Body of pancreas (tissue), 4 donors: ENCODE measurements around the gene KLHDC9.

Source experiments
- CTCF ChIP-seq, 7 experiments: fragments of 450-650 bp in 4 of 7; fragments of 200-600 bp in 3 of 7; sonication (generic) in 3 of 7; IDR thresholded peaks; one replicate each; pipeline ENCODE4 v1.5.1; 2016 to 2019; ENCODE audit warnings: antibody characterized with exemption in 7 of 7
- POLR2A ChIP-seq, 3 donors: fragments of 450-650 bp; IDR thresholded peaks; one replicate each; pipeline ENCODE4 v1.6.1; 2016; ENCODE audit warnings: antibody characterized with exemption in 3 of 3, mild to moderate bottlenecking in 2 of 3

GRCh38 chr1:161145832-161146231, 47.7 kb downstream of the KLHDC9 start:
- TF ChIP-seq CTCF (IDR thresholded peaks at IDR 0.05) (no peak), POLR2A (IDR thresholded peaks at IDR 0.05) (no peak)
